Suprapubic skin (tissue), 4 donors: ENCODE results near the gene LSM6. TPM values are rescaled to one million over a fixed set of nuclear protein-coding genes. Genes with fewer than 3 reads are reported as not detected.

ENCODE experiments used
- DNase-seq, 2 donors: peaks; one replicate each; pipeline ENCODE4 v3.0.0-alpha.2; 2019; ENCODE audit warnings: low spot score in 2 of 2
- H3K27ac ChIP-seq: fragments of 200-600 bp; sonication (generic); one replicate; pipeline ENCODE4 v1.5.1; 2019
- H3K27me3 ChIP-seq: fragments of 200-600 bp; sonication (generic); one replicate; pipeline ENCODE4 v1.5.1; 2019
- H3K36me3 ChIP-seq: fragments of 200-600 bp; sonication (generic); one replicate; pipeline ENCODE4 v1.5.1; 2019
- H3K4me1 ChIP-seq: fragments of 200-600 bp; sonication (generic); one replicate; pipeline ENCODE4 v1.5.1; 2019
- H3K4me3 ChIP-seq: fragments of 200-600 bp; sonication (generic); one replicate; pipeline ENCODE4 v1.5.1; 2019; ENCODE audit warnings: mild to moderate bottlenecking
- H3K9me3 ChIP-seq: fragments of 200-600 bp; sonication (generic); one replicate; pipeline ENCODE4 v1.5.1; 2019
- EP300 ChIP-seq: sonication (generic); formaldehyde crosslinking; IDR thresholded peaks from one replicate; pipeline ENCODE4 v1.6.1; 2017; ENCODE audit warnings: antibody characterized with exemption
- POLR2A ChIP-seq, 2 donors: fragments of 450-650 bp; IDR thresholded peaks; one replicate each; pipeline ENCODE4 v1.6.1; 2017; ENCODE audit warnings: antibody characterized with exemption in 2 of 2, mild to moderate bottlenecking in 2 of 2, moderate library complexity in 2 of 2
- POLR2AphosphoS5 ChIP-seq, 3 donors: sonication (generic); formaldehyde crosslinking; IDR thresholded peaks; one replicate each; pipeline ENCODE4 v1.6.1; 2017; ENCODE audit warnings: antibody characterized with exemption in 3 of 3
- WGBS: methylation state at CpG from one replicate; pipeline ENCODE4 v1.1.5; 2018; 5-methylcytosine and 5-hydroxymethylcytosine counted together
- total RNA-seq, 4 donors: library from RNA; depleted of rRNA; stranded (reverse); fragments of >200 nt; gene quantifications; one replicate each; pipeline ENCODE4 v1.1.0, GENCODE V29; 2016
- TF ChIP-seq, protein P1 (sequence below), 2 donors: fragments of 200-600 bp in 1 of 2; fragments of 450-650 bp in 1 of 2; sonication (generic) in 1 of 2; IDR thresholded peaks; one replicate each; pipeline ENCODE4 v1.5.1; 2016 to 2019; ENCODE audit warnings: antibody characterized with exemption in 2 of 2, mild to moderate bottlenecking in 1 of 2, moderate library complexity in 1 of 2

LSM6 gene
- 10 to 100 TPM; 14.7 to 30.2 (median 25.2) TPM for total RNA-seq

- peak; percentile 89 to 91 for DNase-seq
- under 1% methylated on average over 74 of the region's 75 CpGs for WGBS
- Histone ChIP-seq H3K9me3 (no peaks in the 10 kb centered on the region), H3K36me3 (no peaks in the 10 kb centered on the region), H3K27me3 (no peaks in the 10 kb centered on the region), H3K27ac (peak within 1 kb of the TSS; percentile 90), H3K4me1 (peaks cover 44% of the 10 kb centered on the region), H3K4me3 (peak within 1 kb of the TSS; percentile 77)
- TF ChIP-seq POLR2AphosphoS5 (IDR thresholded peaks at IDR 0.05) (peak in 1 of 3 donors; percentile 62), POLR2A (IDR thresholded peaks at IDR 0.05) (peak in 1 of 2 donors; percentile 50), EP300 (no peak)
- TF ChIP-seq, protein P1, sequence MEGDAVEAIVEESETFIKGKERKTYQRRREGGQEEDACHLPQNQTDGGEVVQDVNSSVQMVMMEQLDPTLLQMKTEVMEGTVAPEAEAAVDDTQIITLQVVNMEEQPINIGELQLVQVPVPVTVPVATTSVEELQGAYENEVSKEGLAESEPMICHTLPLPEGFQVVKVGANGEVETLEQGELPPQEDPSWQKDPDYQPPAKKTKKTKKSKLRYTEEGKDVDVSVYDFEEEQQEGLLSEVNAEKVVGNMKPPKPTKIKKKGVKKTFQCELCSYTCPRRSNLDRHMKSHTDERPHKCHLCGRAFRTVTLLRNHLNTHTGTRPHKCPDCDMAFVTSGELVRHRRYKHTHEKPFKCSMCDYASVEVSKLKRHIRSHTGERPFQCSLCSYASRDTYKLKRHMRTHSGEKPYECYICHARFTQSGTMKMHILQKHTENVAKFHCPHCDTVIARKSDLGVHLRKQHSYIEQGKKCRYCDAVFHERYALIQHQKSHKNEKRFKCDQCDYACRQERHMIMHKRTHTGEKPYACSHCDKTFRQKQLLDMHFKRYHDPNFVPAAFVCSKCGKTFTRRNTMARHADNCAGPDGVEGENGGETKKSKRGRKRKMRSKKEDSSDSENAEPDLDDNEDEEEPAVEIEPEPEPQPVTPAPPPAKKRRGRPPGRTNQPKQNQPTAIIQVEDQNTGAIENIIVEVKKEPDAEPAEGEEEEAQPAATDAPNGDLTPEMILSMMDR (IDR thresholded peaks at IDR 0.05): no peak
Observed at GRCh38 chr4:146175541-146176453, at the start of gene LSM6. Gene LSM6, plus strand, starts transcription at chr4:146175718. Its CDS starts 7,204 bp downstream, at chr4:146182922.

DNA sequence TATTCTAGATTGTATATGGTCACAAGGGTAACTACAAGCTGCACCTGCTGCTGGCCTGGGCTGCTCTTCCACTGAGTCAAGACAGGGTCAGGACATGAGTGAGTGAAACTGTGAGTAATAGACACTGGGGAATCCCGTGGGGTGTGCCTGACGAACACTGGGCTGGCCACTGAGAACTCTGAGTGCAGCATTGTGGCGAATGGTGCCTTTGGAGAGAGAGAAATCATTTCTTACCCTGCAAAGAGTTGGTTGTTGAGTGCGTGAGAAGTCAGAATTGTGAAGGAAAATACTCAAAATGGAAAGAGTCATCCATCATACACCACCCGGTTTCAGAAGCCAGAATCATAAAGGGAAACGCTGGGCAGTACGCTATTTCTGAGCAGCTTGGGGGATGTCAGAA, 43.1 kb upstream of the LSM6 start:
- H3K27me3 ChIP-seq: no peaks in the 10 kb centered on the region
- no peak for DNase-seq
- no peaks in the 10 kb centered on the region for H3K36me3 ChIP-seq
- H3K4me3 ChIP-seq: no peak overlapping the region
- WGBS: 89% methylated on average over 7 of the region's 7 CpGs
- H3K27ac ChIP-seq: no peak overlapping the region
- TF ChIP-seq POLR2A (IDR thresholded peaks at IDR 0.05): no peak
- TF ChIP-seq EP300: no peak
- no peak for TF ChIP-seq POLR2AphosphoS5 (IDR thresholded peaks at IDR 0.05)
- TF ChIP-seq, protein P1 (IDR thresholded peaks at IDR 0.05): no peak
- no peaks in the 10 kb centered on the region for H3K9me3 ChIP-seq
- peaks cover 5% of the 10 kb centered on the region for H3K4me1 ChIP-seq

GRCh38 chr4:146134761-146135445, 40.6 kb upstream of the LSM6 start:
- no peak for DNase-seq
- H3K27ac ChIP-seq: no peak overlapping the region
- no peak overlapping the region for H3K4me3 ChIP-seq
- WGBS: 39% methylated on average over 8 of the region's 8 CpGs
- H3K9me3 ChIP-seq: no peaks in the 10 kb centered on the region
- peaks cover 5% of the 10 kb centered on the region for H3K4me1 ChIP-seq
- H3K36me3 ChIP-seq: no peaks in the 10 kb centered on the region
- H3K27me3 ChIP-seq: no peaks in the 10 kb centered on the region
- TF ChIP-seq EP300 (no peak), POLR2A (IDR thresholded peaks at IDR 0.05) (no peak), POLR2AphosphoS5 (IDR thresholded peaks at IDR 0.05) (no peak)
- TF ChIP-seq, protein P1 (IDR thresholded peaks at IDR 0.05): no peak

DNA sequence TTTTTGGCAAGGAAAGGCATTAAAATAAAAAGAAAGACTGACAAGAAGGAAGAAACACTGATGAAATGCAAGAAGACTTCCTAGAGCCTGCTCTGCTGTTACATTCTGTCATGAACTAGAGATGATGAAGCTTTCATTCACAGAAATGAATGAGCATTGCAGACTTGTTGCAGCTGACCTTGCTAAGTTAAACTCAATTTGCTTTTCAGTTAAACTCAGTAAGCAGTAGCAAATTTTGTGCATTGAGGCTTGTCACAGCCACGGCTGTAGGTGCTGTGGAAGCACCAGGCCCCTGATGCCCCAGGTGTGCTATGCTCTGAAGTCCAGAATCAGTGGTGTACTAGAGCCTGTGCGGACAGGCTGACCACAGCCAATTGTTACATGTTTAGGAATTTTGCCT, 39.6 kb upstream of the LSM6 start:
- TF ChIP-seq POLR2A (IDR thresholded peaks at IDR 0.05): no peak
- TF ChIP-seq, protein P1 (IDR thresholded peaks at IDR 0.05): no peak
- TF ChIP-seq EP300: no peak
- TF ChIP-seq POLR2AphosphoS5 (IDR thresholded peaks at IDR 0.05): no peak
- 94% methylated on average over 2 of the region's 2 CpGs for WGBS

DNA sequence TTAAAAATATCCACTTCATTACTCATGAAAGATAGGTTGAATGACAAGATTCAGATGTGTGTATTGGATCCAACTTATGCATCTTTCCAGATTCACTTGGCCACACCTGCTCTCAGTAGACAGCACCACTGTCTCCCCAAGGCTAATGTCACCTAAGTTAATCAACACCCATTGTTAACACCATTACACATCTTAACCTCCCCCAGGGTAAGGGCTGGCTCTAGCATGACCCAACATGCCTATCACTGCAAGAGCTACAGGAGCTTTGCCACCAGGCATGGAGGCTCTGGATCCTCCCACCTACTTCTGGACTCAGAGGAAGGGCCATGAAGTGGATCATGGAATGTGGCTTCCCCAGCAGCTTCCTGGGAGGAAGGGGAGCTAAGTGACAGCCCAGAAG, 32.8 kb upstream of the LSM6 start:
- H3K36me3 ChIP-seq: no peaks in the 10 kb centered on the region
- no peaks in the 10 kb centered on the region for H3K27me3 ChIP-seq
- TF ChIP-seq, protein P1 (IDR thresholded peaks at IDR 0.05): no peak
- no peak for TF ChIP-seq POLR2AphosphoS5 (IDR thresholded peaks at IDR 0.05)
- TF ChIP-seq EP300: no peak
- no peak for TF ChIP-seq POLR2A (IDR thresholded peaks at IDR 0.05)
- no peak overlapping the region for H3K4me3 ChIP-seq
- H3K27ac ChIP-seq: no peak overlapping the region
- H3K4me1 ChIP-seq: no peaks in the 10 kb centered on the region
- no peak for DNase-seq
- H3K9me3 ChIP-seq: no peaks in the 10 kb centered on the region

More for the DNA sequence above, 39.6 kb upstream of the LSM6 start:
- H3K36me3 ChIP-seq: no peaks in the 10 kb centered on the region
- DNase-seq: no peak
- H3K4me3 ChIP-seq: no peak overlapping the region
- H3K4me1 ChIP-seq: peaks cover 5% of the 10 kb centered on the region
- H3K27ac ChIP-seq: no peak overlapping the region
- no peaks in the 10 kb centered on the region for H3K27me3 ChIP-seq
- H3K9me3 ChIP-seq: no peaks in the 10 kb centered on the region
